ENCODE results near the gene SGCD. TPM values are rescaled to one million over a fixed set of nuclear protein-coding genes. Genes with fewer than 3 reads are reported as not detected.

SGCD gene
- total RNA-seq, 2 experiments from 2014 or later = not detected

- Histone ChIP-seq H3K27ac (ENCODE audit: low read depth in 1 of 2, low read length in 2 of 2) (no peak overlapping the region), H3K36me3 (ENCODE audit: insufficient read depth, low read length) (no peaks in the 10 kb centered on the region), H3K9me3 (ENCODE audit: control insufficient read depth in 1 of 2, insufficient read depth in 1 of 2, low read length in 2 of 2) (no peaks in the 10 kb centered on the region), H3K4me1 (ENCODE audit: insufficient read depth, low read length) (no peaks in the 10 kb centered on the region), H3K4me3 (ENCODE audit: low read length) (no peak overlapping the region), H3K27me3 (ENCODE audit: control insufficient read depth in 1 of 2, insufficient read depth in 2 of 2, low read length in 2 of 2) (peaks cover 0 to 6% of the 10 kb centered on the region in 2 experiments)
- no peak overlapping the region for H3K27ac Mint-ChIP-seq
- peaks cover 16% of the 10 kb centered on the region for H3K27me3 Mint-ChIP-seq
- no peaks in the 10 kb centered on the region for H3K36me3 Mint-ChIP-seq (ENCODE audit: low read depth)
- CTCF ChIA-PET = no interaction called here
- DNase-seq = no peak
- no peak overlapping the region for H3K4me3 Mint-ChIP-seq
- intact Hi-C loops (cut with DNase I, micrococcal nuclease) = no loop called here
- H3K4me1 Mint-ChIP-seq (ENCODE audit: low read depth) = no peaks in the 10 kb centered on the region
- POLR2A ChIA-PET = no interaction called here
- no peaks in the 10 kb centered on the region for H3K9me3 Mint-ChIP-seq
- TF ChIP-seq CTCF (IDR thresholded peaks at IDR 0.05) = no peak
- no peak for ATAC-seq (ENCODE audit: poor library complexity)
These were observed 1.8 kb downstream of the SGCD start for GRCh38 chr5:156328766-156329165.

DNA sequence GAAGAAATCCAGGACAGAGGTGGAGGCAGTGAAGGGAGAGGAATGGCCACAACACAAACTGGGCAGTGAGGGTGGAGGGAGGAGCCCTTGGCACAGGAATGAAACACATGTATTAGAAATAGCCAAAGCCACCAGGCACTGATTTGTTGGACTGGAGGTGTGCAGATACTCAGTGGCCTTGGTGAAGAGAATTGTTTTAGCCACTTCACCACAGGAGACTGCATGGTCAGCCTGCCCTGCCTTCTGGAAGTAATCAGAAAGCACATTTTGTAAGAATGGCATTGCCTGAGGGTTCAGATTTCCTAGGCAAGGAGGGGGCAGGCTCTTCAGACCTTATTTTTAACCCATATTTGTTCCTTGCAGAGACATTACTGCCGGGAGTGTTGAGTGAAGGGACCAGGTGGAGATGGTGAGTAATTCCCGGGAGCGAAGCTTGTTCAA lies 2.2 kb downstream of the SGCD start:
- no peaks in the 10 kb centered on the region for H3K36me3 Mint-ChIP-seq (ENCODE audit: low read depth)

DNA sequence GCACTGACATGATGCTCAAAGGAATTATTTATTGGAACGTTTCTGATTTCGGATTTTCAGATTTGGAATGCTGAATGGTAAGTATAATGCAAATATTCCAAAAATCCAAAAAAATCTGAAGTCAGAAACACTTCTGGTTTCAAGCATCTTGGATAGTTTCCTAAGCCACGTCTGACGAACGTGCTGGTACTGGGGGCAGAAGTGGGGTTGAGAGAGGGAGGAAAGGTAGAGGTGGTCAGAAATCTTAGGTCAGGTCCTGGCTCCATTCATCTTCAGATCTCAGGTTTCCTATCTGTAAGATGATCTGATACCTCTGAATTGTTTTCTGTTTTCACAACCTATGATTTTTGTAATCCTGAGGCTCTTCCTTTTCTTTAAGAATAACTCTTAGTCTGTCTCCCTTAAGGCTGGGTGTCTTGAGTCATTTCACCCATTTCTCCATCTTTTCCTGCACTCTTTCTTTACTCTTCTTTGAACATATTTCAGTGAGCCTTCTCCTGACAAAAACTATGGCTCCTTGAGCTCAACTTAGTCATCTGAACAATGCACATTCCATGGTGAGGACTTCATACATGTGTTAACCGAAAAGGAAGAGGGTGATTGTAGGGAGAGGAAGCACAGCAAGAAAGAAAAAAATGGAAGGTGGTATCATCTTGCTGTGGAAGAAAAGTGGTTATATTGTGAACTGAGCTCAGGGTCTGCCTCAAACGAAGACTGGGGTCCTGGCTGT lies 3.3 kb downstream of the SGCD start:
- TF ChIP-seq CTCF (IDR thresholded peaks at IDR 0.05) = no peak
- CTCF ChIA-PET = no interaction called here
- Mint-ChIP-seq H3K4me3 (no peak overlapping the region), H3K4me1 (ENCODE audit: low read depth) (no peaks in the 10 kb centered on the region), H3K9me3 (no peaks in the 10 kb centered on the region), H3K27ac (no peak overlapping the region), H3K27me3 (peaks cover 16% of the 10 kb centered on the region), H3K36me3 (ENCODE audit: low read depth) (no peaks in the 10 kb centered on the region)
- H3K4me1 ChIP-seq (ENCODE audit: insufficient read depth, low read length) = no peaks in the 10 kb centered on the region
- no peaks in the 10 kb centered on the region for H3K36me3 ChIP-seq (ENCODE audit: insufficient read depth, low read length)
- POLR2A ChIA-PET = no interaction called here
- H3K27me3 ChIP-seq (ENCODE audit: control insufficient read depth in 1 of 2, insufficient read depth in 2 of 2, low read length in 2 of 2) = peaks cover 0 to 4% of the 10 kb centered on the region in 2 experiments
- no peaks in the 10 kb centered on the region for H3K9me3 ChIP-seq (ENCODE audit: control insufficient read depth in 1 of 2, insufficient read depth in 1 of 2, low read length in 2 of 2)
- DNase-seq (no peak), ATAC-seq (ENCODE audit: poor library complexity) (no peak)
- intact Hi-C loops (cut with DNase I, micrococcal nuclease) = no loop called here
- no peak overlapping the region for H3K27ac ChIP-seq (ENCODE audit: low read depth in 1 of 2, low read length in 2 of 2)
- H3K4me3 ChIP-seq (ENCODE audit: low read length) = no peak overlapping the region

More for the DNA sequence above, 2.2 kb downstream of the SGCD start:
- Histone ChIP-seq H3K4me1 (ENCODE audit: insufficient read depth, low read length) (no peaks in the 10 kb centered on the region), H3K9me3 (ENCODE audit: control insufficient read depth in 1 of 2, insufficient read depth in 1 of 2, low read length in 2 of 2) (no peaks in the 10 kb centered on the region), H3K36me3 (ENCODE audit: insufficient read depth, low read length) (no peaks in the 10 kb centered on the region), H3K27me3 (ENCODE audit: control insufficient read depth in 1 of 2, insufficient read depth in 2 of 2, low read length in 2 of 2) (peaks cover 0 to 6% of the 10 kb centered on the region in 2 experiments), H3K27ac (ENCODE audit: low read depth in 1 of 2, low read length in 2 of 2) (no peak overlapping the region), H3K4me3 (ENCODE audit: low read length) (no peak overlapping the region)
- DNase-seq (no peak), ATAC-seq (ENCODE audit: poor library complexity) (no peak)
- H3K9me3 Mint-ChIP-seq = no peaks in the 10 kb centered on the region
- no peak for TF ChIP-seq CTCF (IDR thresholded peaks at IDR 0.05)
- ChIA-PET POLR2A (no interaction called here), CTCF (no interaction called here)
- no peak overlapping the region for H3K4me3 Mint-ChIP-seq
- H3K27me3 Mint-ChIP-seq = peaks cover 16% of the 10 kb centered on the region
- no peaks in the 10 kb centered on the region for H3K4me1 Mint-ChIP-seq (ENCODE audit: low read depth)
- no peak overlapping the region for H3K27ac Mint-ChIP-seq
- intact Hi-C loops (cut with DNase I, micrococcal nuclease) = no loop called here

Measured in CD4-positive, alpha-beta T cell (primary cell).